Cardiac fibroblast (primary cell): Measurements from ENCODE around the gene KPNA5.

Experiments
- DNase-seq, 2 donors: peaks; one replicate each; pipeline versions ENCODE4 v3.0.0 to v3.0.0-alpha.2; 2010; ENCODE audit warnings: low read depth in 2 of 2
- H3K4me3 ChIP-seq, 2 donors: replicated peaks in 1 of 2; 1 replicate in 1 of 2; 2 replicates in 1 of 2; pipeline ENCODE4 v1.5.1; 2011; ENCODE audit warnings: low read depth in 2 of 2, low read length in 2 of 2, mild to moderate bottlenecking in 2 of 2, moderate library complexity in 1 of 2
- CTCF ChIP-seq: IDR thresholded peaks from one replicate; pipeline ENCODE4 v1.5.1; 2011; ENCODE audit warnings: low read depth, mild to moderate bottlenecking, low read length, inconsistent platforms

KPNA5 gene

GRCh38 chr6:116773886-116774285 lies 92.9 kb downstream of the KPNA5 start:
- peak in 1 of 2 donors; percentile 72 for DNase-seq
- no peak overlapping the region for H3K4me3 ChIP-seq
- TF ChIP-seq CTCF: no peak

- peak; percentile 33 for TF ChIP-seq CTCF
- DNase-seq: peak; percentile 57 to 68
- no peak overlapping the region for H3K4me3 ChIP-seq
Measured at GRCh38 chr6:116779573-116780164, 98.7 kb downstream of the KPNA5 start.

- TF ChIP-seq CTCF: no peak
- no peak overlapping the region for H3K4me3 ChIP-seq
- DNase-seq: peak in 1 of 2 donors; percentile 55
Measured at GRCh38 chr6:116783852-116784251, 102.8 kb downstream of the KPNA5 start.
